Stimulated activated CD8-positive, alpha-beta memory T cell treated with anti-CD3 and anti-CD28 coated beads, Interleukin-12 subunit alpha, Interleukin-12 subunit beta, amount 100 ng/mL, for 1 hour (primary cell): Measurements from ENCODE around the gene SYNGR4.

Experiments
- DNase-seq: peaks from one replicate; pipeline ENCODE4 v3.0.0-alpha.2; 2020; ENCODE audit warnings: low read depth

Gene SYNGR4

DNA sequence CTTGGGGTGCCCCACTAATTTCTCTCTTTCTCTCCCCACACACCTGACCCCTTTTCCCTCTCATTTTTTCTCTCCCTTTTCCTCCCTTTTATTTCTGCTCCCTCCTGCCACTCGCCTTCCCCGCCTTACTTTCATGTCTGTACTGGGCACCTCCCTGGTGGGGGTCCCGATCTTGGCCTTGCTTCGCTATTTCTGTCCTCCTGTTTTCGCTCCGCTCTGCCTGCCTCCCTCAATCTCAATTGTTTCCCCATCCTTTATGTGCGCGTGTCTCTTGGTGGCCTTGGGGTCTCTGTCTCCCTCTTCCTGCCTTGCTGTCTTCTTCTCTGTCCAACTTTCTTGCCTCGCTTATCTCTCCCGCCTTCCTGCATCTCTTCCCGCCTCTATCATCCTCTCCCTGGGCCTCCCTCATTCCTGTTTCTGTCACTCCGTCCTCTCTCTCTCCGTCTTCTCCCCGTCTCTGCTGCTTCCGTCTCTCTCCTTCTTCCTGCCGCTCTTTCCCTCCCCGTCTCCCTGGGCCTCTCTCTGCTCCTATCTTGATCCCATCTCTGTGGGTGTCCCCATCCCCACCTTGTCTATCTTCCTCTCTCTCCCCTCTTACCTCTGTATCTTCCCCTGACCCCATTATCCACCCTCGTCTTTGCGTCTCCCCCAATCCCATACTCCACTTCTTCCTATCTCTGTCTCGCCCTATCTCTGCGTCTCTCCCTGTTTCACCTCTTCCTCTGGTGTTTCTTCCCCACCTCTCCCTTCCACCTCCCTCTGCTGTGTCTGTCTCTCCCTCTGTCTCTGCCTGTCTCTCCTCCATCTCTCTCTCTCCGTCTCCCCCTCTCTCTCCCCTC, 33.3 kb downstream of the SYNGR4 start:
- DNase-seq = no peak

DNA sequence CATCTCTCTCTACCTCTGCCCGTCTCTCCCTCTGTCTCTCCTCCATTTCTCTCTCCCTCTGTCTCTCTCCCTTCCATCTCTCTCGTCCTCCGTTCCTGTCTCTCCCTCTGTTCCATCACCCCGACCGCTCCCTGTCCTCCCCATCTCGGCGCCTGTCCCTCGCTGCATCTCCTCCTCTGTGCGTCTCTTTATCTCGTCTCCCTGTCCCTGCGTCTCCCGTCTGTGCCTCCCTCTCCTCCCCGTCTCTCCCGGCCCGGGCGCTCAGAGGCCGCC, 33.9 kb downstream of the SYNGR4 start:
- DNase-seq = no peak

DNA sequence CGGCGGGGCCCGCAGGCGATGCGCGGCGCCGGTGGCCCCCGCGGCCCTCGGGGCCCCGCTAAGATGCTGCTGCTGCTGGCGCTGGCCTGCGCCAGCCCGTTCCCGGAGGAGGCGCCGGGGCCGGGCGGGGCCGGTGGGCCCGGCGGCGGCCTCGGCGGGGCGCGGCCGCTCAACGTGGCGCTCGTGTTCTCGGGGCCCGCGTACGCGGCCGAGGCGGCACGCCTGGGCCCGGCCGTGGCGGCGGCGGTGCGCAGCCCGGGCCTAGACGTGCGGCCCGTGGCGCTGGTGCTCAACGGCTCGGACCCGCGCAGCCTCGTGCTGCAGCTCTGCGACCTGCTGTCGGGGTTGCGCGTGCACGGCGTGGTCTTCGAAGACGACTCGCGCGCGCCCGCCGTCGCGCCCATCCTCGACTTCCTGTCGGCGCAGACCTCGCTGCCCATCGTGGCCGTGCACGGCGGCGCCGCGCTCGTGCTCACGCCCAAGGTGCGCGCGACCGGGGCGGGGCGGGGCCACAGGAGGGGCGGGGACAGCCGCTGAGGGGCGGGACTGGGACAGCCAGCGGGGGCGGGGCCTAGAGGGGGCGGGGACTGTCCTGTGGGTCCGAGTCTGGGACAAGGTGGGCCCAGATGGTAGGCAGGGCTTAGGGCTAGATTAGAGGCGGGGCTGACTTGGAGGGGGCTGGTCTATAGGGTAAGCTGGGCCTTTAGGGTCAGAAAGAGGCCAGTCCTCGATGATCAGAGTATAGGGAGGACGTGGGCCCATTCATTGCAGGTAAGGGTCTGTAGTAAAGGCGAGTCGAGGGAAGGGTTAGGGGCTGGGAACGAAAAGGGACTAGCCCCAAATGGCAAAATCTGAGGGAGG, 34.4 kb downstream of the SYNGR4 start:
- peak; percentile 67 for DNase-seq

DNA sequence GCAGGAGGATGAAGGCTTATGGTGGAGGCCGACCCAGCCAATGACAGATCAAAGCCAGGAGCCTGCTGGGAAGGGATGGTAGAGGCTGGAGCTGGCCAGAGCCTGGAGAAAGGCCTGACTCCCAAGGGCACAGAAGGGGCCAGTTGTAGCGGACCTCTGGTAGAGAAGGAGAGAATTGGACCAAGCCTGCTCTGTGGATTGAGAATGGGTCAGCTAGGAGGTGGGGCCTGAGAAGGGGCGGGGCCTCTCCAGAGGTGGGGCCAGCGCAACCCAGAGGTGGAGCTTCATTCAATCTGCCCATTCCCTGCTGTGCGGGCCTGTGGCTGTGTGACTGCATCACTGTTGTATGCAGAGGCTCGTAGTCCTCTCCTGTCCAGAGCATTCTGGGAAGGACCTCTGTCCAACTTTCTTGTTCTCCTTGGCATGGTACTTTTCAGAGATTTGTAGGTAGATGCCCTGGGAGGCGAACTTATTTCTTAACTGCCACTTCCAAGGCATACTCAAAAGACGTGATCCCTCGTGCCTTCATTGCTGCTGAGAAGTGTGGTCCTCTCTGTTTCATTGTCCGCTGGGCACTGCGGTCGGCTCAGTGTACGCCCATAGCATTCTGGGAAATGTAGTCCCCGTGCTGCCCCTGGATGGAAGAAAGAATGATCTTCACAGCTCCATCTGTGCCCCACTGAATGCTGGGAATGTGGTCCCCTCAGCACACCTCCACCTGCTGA, 36.0 kb downstream of the SYNGR4 start:
- DNase-seq = no peak

DNA sequence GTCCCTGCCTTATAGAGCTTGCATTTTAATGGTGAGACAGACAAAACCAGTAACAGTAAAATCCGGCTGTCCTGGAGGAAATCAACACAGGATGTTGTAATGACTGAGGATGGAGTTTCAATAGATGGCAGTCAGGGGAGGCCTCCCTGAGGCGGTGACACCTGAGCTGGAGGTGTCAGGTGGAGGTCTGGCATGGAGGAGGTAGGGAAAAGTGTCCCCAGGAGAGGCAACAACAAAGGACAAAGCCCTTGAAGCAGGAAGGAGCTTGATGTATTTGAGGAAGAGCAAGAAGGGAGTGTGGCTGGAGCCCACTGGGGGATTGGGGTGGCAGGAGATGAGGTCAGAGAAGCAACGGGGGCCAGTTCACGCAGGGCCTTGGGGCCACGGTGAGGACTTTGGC, 37.1 kb downstream of the SYNGR4 start:
- no peak for DNase-seq

DNA sequence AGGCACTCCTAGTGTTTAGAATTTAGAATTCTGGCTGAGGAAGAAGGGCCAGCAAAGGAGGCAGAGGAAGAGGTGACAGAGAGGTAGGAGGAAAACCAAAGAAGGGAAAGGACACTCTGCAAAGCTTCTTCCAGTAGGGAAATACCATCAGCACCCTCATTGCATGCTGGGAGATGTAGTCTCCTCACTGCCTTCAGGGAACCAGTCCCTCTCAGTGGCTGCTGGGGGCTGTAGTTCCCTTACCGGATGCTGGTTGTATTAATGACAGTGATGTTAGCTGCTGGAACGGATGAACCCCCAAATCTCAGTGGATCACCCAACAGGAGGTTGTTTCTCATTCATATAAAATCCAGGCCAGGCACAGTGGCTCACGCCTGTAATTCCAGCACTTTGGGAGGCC, 39.4 kb downstream of the SYNGR4 start:
- no peak for DNase-seq

DNA sequence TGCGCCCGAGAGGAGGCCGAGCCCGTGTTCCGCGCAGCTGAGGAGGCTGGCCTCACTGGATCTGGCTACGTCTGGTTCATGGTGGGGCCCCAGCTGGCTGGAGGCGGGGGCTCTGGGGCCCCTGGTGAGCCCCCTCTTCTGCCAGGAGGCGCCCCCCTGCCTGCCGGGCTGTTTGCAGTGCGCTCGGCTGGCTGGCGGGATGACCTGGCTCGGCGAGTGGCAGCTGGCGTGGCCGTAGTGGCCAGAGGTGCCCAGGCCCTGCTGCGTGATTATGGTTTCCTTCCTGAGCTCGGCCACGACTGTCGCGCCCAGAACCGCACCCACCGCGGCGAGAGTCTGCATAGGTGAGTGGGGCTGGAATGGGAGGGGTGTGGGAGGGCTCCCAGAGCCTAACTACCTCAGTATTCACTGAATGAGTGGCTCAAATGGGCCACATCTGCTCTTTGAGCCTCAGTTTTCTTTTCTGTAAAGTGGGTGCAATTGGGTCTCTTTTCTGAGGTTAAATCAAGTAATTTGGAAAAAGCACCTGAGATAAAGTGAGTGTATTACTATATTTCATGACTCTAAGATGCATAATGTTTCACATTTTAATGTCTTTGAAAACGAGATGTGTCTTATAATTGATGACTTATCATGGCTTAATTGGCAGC, 41.0 kb downstream of the SYNGR4 start:
- DNase-seq = no peak

DNA sequence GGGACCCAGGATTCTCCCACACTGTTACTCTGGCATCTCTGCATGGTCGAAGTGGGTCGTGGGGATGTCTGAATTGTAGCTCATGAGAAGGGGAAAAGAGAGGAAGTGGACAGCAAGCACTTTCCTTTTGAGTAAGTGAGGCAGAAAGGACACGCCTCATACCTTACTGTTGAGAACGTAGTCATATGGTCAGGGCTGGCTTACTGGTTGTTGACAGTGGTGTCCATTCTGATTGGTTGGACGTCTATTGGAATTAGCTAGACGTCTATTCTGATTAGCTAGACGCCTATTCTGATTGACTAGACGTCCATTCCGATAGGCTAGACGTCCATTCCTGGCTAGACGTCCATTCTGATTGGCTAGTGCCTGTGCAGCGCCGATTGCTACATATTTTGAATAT, 41.7 kb downstream of the SYNGR4 start:
- DNase-seq = no peak

DNA sequence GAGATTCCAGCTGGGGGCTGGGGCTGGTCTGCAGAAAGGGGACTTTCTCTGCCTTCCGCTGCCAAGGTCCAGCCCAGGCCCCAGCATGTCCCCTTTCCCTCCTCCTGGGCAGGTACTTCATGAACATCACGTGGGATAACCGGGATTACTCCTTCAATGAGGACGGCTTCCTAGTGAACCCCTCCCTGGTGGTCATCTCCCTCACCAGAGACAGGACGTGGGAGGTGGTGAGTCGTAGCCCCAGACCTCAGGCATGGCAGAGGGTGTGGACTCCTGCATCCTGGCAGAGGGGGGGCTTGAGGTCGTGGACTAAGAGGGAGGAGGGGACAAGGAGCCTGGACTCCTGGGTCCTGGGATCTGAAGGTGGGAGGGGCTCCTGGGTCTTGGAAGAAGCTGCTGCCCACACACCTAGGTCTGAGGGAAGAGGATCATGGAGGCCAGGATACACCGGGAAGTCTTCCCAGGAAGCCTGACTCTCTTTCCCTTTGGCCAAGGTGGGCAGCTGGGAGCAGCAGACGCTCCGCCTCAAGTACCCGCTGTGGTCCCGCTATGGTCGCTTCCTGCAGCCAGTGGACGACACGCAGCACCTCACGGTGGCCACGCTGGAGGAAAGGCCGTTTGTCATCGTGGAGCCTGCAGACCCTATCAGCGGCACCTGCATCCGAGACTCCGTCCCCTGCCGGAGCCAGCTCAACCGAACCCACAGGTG, 49.9 kb downstream of the SYNGR4 start:
- no peak for DNase-seq

DNA sequence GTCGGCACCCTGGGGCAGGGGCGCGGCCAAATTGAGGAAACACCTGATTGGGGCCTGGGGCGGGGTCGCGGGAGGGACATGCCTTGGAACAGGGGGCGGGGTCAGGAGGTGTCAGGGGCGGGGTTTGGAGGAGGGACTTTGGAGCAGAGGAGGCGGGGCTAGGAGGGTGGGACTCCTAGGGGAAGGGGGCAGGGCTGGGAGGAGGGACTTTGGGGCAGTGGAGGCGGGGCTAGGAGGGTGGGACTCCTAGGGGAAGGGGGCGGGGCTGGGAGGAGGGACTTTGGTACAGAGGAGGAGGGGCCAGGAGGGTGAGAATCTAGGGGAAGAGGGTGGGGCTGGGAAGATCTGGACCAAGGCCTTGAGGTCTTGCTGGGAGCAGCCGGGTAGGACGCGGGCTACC, 51.2 kb downstream of the SYNGR4 start:
- peak; percentile 41 for DNase-seq

DNA sequence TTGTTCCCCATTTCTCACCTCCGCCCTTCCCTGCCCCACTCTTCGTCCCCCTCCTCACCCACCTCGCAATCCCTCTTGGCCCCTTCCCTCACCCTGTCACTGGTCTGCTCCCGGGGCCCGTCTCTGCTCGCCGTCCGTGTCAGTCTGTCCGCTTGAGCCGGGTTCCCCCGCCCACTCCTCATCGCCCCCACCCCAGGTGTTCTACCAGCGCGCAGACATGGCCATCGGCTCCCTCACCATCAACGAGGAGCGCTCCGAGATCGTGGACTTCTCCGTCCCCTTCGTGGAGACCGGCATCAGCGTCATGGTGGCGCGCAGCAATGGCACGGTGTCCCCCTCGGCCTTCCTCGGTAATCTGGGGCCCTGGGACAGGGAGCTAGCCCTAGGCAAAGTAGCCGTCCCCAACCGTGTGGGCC, 51.6 kb downstream of the SYNGR4 start:
- no peak for DNase-seq

DNA sequence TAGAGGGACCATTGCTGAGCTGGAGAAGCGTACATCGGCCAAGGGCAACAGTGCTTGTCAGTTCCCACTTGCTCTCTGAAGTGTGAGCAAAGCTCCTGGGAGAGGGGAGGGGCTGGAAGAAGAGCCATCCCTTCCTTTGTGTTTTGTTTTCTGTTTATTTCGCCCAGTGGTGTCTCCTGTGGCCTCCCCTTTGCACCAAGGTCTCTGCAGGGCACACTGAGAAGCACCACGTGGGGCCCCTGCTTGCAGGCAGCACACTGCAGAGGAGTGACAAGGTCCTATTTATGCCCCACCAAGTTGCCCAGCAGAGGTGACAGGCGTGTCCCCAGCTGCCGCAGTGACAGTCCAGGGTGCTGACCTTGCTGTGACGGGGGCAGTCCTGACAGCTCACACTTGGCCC, 53.3 kb downstream of the SYNGR4 start:
- no peak for DNase-seq

DNA sequence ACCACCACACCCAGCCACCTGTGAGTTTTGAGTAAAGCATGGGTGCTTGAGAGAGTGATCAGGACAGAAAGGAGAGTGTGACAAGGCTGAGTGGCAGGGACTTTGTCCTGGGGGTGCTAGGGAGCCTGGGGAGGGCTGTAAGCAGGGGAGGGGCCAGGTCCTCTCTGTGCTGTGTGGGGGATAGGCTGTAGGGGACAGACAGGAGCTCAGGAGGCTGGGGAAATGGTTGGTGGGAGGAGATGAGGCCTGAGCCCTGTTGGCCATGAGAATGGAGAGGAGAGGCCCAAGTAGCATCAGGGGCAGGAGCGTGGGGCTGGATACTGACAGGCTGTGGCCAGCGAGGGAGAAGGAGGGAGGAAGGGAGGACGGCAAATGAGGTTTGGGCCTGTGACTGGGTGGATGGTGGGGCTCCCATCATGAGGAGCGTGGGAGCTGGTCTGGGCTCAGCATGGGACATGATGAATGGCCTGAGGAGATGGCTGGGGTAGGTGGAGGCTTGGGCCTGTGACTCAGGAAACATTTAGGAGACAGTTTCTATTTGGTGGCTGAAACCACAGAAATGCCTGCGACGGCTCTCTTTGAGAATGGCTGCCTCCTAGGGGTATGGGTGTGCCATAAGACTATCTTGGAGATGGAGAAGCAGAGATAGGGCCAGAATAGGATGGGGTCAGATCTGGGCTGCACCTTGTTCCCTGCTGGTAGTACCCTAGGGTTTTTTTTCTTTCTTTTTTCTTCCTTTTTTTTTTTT, 54.3 kb downstream of the SYNGR4 start:
- no peak for DNase-seq

DNA sequence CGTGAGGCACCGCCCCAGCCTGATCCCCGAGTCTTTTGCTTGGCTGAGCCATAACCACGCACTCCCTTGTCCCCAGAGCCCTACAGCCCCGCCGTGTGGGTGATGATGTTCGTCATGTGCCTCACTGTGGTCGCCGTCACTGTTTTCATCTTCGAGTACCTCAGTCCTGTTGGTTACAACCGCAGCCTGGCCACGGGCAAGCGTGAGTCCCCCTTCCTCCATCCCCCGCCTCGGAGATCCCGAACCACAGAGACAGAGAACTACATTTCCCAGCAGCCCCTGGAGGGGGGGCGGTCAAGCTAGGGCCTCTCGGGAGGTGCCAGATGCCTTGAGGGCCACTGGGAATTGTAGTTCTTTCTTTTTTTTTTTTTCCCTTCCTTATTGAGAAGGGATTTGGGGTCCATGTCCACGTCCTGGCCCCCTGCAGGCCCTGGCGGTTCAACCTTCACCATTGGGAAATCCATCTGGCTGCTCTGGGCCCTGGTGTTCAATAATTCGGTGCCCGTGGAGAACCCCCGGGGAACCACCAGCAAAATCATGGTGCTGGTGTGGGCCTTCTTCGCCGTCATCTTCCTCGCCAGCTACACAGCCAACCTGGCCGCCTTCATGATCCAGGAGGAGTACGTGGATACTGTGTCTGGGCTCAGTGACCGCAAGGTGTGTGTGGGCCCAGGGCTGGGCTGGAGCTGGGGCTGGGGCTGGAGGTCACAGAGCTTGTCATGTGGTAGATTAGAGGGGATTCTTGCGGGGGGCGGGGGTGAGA, 55.2 kb downstream of the SYNGR4 start:
- no peak for DNase-seq

DNA sequence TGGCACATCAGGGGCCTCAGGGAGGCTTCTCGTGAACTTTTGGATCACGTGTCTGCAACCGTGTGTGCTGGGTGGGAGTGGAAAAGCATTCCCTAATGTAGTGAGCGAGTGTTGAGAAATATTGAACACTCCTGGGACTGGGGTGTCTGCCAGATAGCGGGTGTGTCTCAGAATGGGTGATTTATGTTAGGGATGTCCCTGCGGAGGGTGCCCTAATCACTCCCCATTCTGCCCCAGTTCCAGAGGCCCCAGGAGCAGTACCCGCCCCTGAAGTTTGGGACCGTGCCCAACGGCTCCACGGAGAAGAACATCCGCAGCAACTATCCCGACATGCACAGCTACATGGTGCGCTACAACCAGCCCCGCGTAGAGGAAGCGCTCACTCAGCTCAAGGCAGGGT, 57.4 kb downstream of the SYNGR4 start:
- DNase-seq = no peak

DNA sequence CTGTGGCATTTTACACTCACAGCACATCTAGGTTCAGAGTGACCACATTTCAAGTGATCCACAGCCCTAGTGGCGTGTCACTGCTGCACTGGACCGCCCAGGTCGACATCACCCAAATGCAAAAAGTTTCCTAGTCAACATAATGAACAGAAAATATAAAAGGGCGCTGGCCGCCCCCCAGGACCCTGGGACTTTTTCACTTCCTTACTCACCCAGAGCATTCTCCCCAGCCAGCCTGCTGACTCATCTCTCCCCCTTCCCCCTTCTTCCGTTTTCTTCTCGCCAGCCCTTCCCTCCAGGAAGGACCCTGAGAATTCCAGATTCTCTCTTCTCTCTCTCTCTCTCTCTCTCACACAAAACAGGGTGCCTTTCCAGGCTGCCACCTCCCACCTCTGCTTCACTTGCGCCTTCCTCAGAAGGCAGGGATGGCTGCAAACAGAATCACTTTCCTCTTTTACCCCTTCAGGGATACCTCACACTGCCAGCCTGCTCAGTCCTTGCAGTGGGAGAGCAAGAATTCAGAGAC, 60.6 kb downstream of the SYNGR4 start:
- no peak for DNase-seq
